Stimulated activated CD4-positive, alpha-beta T cell treated with anti-CD3 and anti-CD28 coated beads, Interleukin-1b, Interleukin-23, amount 100 ng/mL, for 48 hours (primary cell): ENCODE data around the gene RALGAPB.
A peak's percentile ranks its signal among the peaks of the same experiment; 100 is the strongest.
"Not testable (repeated sequence)": the region's sequence is repeated elsewhere in the genome, so short reads cannot be mapped to it uniquely, and the experiment has no call there.

Source experiments
- DNase-seq: peaks from one replicate; pipeline ENCODE4 v3.0.0-alpha.2; 2020

Gene RALGAPB

DNA sequence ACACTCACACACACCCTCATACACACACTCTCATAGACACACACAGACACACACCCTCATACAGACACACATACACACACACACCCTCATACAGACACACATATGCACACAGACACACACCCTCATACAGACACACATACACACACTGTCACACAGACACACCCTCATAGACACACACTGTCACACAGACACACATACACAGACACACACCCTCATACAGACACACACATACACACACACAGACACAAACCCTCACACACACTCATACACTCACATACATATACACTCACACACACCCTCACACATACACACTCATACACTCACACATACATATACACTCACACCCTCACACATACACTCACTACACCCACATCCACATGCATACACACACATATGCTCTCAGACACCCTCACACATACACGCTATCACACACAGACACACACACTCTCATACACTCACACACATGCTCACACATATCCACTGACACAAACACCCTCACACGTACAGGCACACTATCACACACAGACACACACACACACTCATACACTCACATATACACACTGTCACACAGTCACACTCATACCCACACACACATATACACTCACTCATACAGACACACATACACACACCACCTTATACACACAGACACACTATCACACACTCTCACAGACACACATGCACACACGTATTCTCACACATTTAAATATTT lies 117.5 kb downstream of the RALGAPB start:
- no peak for DNase-seq

- DNase-seq, result no peak
Observed at GRCh38 chr20:38590676-38591473, 118.2 kb downstream of the RALGAPB start.

- DNase-seq, result no peak
Observed at GRCh38 chr20:38591474-38592410, 119.1 kb downstream of the RALGAPB start.

- DNase-seq, result not testable (repeated sequence)
Observed at GRCh38 chr20:38592411-38592790, 119.8 kb downstream of the RALGAPB start.

- not testable (repeated sequence) for DNase-seq
Observed at GRCh38 chr20:38594281-38594680, 121.6 kb downstream of the RALGAPB start.

DNA sequence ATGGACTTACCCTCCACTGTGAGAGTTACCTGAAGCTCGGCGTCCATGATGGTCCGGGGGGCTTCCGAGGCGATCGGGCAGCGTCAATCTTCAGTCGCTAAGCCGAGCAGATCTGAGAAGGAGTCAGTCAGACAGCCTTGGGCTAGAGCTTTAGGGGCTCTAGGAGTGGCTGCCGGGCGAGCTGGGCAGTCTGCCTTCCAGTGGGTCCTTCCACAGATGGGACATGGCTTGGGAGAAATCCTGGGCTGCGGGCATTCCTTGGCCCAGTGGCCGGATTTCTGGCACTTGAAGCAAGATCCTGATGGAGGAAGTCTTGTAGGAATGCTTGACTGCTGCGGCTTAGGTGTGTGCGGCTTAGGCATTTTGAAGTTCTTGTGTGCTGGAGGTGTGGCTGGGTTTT lies 123.2 kb downstream of the RALGAPB start:
- not testable (repeated sequence) for DNase-seq

DNA sequence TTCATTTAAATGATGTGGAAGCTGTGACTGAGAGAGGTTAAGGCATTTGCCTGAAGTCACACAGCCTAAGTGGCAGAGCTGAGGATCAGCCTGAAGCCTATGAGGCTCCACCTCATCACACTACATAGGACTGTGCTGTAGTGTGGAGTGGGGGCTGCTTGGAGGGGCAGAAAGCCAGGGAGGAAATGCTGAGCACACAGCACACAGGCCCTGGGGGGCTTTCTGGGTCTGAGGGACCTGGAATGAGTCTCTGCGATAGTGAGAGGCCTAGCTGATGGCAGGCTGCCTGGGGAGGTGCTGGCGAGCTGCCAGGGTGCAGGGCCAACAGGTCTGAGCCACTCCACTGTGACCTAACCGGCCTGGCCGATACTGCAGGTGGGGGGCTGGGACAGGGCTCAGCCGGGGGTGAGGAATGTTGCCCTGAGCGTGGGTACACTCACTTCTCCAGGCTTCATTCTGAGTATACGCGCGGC lies 126.8 kb downstream of the RALGAPB start:
- DNase-seq, result no peak

DNA sequence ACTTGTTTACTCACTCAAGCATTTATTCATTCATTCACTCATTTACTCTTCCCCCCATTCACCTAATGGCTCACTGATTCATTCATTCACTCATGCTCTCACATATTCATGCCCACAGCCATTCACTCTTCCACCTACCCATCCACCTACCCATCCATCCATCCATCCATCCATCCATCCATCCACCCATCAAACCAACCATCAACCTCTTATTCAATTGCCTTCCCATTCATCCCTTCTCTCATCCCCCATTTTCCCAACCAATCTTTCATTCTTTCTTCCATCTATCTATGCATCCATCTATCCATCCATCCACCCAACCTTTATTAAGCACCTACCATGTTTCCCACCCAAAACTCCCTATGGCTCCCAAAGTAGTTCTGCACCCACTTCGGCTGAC lies 127.4 kb downstream of the RALGAPB start:
- no peak for DNase-seq

- DNase-seq, result peak; percentile 31
Observed at GRCh38 chr20:38601216-38602184, 128.9 kb downstream of the RALGAPB start, which contains the start of gene ARHGAP40. ARHGAP40 (plus strand) TSS chr20:38601809.

DNA sequence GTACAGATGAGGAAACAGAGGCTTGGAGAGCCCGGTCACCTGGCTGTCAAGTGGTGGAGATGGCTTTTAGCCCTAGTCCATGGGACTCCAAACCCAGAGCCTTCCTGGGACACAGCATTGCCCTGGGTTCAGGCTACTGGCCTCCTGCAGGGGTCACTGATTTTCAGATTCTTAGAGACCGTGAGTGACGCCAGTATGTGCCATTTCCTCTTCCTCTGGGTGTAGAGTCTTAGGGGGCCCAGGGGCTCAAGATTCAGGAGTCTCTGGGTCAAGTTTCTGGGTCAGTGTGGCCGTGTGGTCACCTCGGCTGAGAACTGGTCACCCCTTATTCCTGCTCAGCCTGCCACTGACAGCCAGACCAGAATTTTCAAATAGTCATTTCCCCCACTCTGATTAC lies 129.5 kb downstream of the RALGAPB start:
- no peak for DNase-seq

DNA sequence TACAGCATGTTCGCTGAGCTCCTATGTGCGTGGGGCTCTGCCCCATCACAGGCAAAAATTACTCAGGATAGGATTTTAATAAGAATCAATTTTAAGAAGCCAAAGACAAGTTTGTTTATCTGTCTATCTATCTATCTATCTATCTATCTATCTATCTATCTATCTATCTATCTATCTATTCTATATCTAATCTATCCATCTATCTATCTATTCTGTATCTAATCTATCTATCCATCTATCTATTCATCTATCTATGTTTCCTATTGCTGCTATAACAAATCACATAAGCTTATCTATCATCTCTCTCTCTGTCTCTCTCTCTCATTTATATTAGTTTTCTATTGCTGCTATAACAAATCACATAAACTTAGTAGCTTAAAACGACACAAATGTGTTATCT lies 130.6 kb downstream of the RALGAPB start:
- DNase-seq, result no peak

- DNase-seq, result no peak
Observed at GRCh38 chr20:38604873-38605303, 132.2 kb downstream of the RALGAPB start.

DNA sequence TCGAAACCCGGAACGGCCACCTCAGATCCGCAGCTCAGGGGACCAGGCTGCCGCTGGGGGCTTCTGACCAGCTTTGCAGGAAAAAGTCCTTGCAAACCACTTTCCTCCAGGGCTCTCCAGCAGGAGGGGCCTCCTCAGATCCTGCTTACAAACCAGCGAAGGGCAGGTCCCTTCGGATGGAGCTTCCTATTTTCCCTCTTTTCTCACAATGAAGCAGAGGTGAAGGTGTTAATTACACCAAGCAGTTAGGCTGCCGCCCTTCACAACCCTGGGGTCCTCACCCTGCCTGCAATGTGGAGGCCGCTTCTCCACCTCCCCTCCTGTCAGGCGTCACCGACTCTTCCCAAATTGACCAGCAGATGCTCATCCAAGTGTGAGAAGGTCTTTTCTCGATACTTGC lies 134.7 kb downstream of the RALGAPB start:
- no peak for DNase-seq

- DNase-seq, result no peak
Observed at GRCh38 chr20:38608188-38608587, 135.5 kb downstream of the RALGAPB start.

- no peak for DNase-seq
Observed at GRCh38 chr20:38609815-38610214, 137.2 kb downstream of the RALGAPB start.

- DNase-seq, result no peak
Observed at GRCh38 chr20:38610521-38610920, 137.9 kb downstream of the RALGAPB start.

GRCh38 chr20:38612751-38613515 lies 140.3 kb downstream of the RALGAPB start:
- DNase-seq, result no peak

DNA sequence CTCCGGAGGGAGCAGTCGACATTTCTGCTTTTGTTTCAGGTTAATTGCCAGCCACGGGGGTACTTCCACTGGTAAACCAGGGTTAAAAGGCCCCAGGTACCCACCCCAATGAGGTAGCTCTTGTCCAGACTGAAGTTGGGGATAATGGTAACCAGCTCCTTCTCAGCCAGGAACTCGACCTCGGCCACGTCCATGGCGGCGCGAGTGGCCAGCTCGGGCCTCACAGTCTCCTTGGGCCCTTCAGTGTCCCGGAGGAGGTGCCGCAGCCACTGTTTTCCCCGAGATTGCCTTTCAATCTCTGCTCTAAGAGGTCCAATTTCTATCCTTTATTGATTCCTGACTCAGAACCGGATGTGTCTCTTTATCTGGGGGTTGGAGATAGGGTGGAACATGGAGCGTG lies 142.6 kb downstream of the RALGAPB start:
- no peak for DNase-seq

GRCh38 chr20:38616457-38616856 lies 143.8 kb downstream of the RALGAPB start:
- no peak for DNase-seq

DNA sequence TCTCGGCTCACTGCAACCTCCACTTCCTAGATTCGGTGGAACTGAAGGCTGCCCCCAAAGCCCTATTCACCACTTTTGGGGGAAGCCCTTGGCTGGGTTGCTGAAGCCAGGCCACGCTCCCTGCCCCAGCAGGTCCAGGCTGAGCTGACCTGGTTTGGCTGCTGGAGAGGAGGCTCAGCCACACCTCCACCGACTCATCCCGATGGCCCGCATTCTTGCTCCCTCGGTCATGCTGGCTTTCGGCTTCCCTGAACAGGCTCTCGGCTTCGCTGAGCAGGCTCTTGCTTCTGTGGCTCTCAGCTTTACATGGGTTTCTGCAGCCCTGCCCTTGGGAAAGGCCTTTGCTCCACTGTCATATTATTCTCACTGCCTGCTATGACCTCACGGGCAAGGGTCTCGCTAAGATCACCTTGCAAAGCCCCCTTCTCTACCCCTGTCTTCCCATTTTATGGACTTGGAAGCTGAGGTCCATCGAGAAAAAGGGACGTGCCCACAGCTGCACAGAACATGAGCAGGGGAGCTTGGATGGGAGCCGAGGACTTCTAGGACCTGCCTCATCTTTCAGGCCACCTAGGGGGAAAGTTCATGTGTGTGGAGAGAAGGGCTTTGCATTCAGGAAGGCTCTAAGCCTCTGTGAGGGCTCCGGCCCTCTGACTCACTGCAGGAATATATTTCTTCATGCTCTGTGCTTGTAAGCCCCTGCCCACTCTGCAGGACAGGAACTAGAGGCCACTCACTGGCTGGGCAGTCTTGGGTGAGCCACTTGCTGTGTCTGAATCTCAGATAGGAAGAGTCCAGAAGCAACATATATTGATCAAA lies 144.6 kb downstream of the RALGAPB start:
- DNase-seq, result no peak
